ENCODE results near the gene WWTR1. TPM values are rescaled to one million over a fixed set of nuclear protein-coding genes. Genes with fewer than 3 reads are reported as not detected.

The WWTR1 gene
- total RNA-seq, 2 donors from 2014 or later, result 6.8 to 35.8 TPM

DNA sequence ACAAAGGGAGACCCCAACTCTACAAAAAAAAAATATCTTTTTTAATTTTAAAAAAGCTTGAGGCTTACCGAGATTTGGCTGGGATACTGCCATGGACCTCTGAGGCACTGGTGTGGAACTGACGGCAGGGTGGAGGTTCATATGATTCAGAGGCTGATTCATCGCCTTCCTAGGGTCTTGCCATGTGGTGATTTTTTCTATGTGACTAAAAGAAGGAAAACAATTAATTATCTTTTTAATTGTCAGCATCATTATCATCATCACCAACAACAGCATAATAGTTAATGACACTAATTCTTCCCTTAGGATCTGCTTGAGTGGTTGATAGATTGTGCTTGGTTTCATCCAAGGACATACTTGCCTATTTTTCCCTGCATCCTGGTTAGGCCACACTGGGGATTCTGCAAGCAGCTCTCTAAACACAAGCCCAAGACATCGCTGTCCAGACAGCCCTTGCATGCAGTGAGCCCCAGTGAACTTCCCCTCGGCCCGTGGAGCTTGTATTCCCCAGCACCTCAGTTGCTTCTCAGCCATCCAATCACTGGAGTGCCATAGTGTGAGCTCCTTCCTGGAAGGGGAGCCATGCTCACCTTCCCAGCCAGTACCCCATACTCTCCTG, 84.9 kb downstream of the WWTR1 start:
- Histone ChIP-seq H3K9ac (ENCODE audit: low read depth in 2 of 2, low read length in 2 of 2) (no peak overlapping the region), H3K4me1 (no peaks in the 10 kb centered on the region), H3K27ac (no peak overlapping the region), H3K36me3 (no peaks in the 10 kb centered on the region), H3K27me3 (no peaks in the 10 kb centered on the region), H3K4me3 (no peak overlapping the region), H3K9me3 (no peaks in the 10 kb centered on the region)
- intact Hi-C loops (cut with DNase I), result no loop called here
- TF ChIP-seq, protein P1, sequence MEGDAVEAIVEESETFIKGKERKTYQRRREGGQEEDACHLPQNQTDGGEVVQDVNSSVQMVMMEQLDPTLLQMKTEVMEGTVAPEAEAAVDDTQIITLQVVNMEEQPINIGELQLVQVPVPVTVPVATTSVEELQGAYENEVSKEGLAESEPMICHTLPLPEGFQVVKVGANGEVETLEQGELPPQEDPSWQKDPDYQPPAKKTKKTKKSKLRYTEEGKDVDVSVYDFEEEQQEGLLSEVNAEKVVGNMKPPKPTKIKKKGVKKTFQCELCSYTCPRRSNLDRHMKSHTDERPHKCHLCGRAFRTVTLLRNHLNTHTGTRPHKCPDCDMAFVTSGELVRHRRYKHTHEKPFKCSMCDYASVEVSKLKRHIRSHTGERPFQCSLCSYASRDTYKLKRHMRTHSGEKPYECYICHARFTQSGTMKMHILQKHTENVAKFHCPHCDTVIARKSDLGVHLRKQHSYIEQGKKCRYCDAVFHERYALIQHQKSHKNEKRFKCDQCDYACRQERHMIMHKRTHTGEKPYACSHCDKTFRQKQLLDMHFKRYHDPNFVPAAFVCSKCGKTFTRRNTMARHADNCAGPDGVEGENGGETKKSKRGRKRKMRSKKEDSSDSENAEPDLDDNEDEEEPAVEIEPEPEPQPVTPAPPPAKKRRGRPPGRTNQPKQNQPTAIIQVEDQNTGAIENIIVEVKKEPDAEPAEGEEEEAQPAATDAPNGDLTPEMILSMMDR (IDR thresholded peaks at IDR 0.05), result no peak
- DNase-seq, result no peak

DNA sequence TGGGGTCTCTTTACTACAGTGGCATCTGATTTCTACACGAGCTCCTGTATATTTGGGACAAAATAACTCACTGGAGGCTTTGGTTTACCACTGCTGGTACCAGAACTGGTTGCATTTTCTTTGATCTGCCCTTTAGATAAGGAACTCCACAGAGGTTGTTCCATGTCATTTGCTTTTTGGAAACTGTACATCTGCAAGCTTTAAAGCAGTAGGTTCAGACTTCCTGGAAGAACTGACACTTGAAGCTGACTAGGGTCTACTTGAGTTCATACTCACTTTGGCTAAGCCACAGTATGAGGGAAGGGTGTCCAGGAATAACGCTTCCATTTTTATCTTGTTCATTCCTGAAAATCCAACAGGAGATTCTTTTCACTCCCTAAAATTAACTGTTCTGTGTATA, 86.4 kb downstream of the WWTR1 start:
- no peak for DNase-seq
- Histone ChIP-seq H3K9ac (ENCODE audit: low read depth in 2 of 2, low read length in 2 of 2) (no peak overlapping the region), H3K27me3 (no peaks in the 10 kb centered on the region), H3K4me1 (no peaks in the 10 kb centered on the region), H3K9me3 (no peaks in the 10 kb centered on the region), H3K27ac (no peak overlapping the region), H3K36me3 (no peaks in the 10 kb centered on the region), H3K4me3 (no peak overlapping the region)
- TF ChIP-seq, protein P1 (IDR thresholded peaks at IDR 0.05), result no peak
- intact Hi-C loops (cut with DNase I), result loop anchor here (2.0 kb wide), 1 partner anchor 147 kb away; no protein-coding TSS in a partner anchor

DNA sequence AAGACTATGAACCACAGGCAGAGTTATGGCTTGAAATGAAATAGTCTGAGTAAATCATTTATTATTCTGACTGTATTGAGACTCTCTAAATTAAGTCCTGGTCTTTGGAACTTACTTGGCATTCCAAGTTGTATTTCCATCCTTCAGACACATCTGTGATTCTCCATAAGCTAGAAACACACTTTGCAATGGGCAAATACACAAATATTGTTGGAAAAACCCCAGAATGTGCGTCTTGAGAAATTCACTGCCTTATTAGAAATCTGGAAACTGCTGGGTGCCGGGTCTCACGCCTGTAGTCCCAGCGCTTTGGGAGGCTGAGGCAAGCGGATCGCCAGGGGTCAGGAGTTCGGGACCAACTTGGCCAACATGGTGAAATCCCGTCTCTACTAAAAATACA, 87.8 kb downstream of the WWTR1 start:
- intact Hi-C loops (cut with DNase I), result loop anchor here (2.0 kb wide), 1 partner anchor 149 kb away; no protein-coding TSS in a partner anchor
- Histone ChIP-seq H3K9ac (ENCODE audit: low read depth in 2 of 2, low read length in 2 of 2) (no peak overlapping the region), H3K4me3 (no peak overlapping the region), H3K27me3 (no peaks in the 10 kb centered on the region), H3K9me3 (no peaks in the 10 kb centered on the region), H3K27ac (no peak overlapping the region), H3K4me1 (no peaks in the 10 kb centered on the region), H3K36me3 (no peaks in the 10 kb centered on the region)
- DNase-seq, result no peak
- TF ChIP-seq, protein P1 (IDR thresholded peaks at IDR 0.05), result no peak

DNA sequence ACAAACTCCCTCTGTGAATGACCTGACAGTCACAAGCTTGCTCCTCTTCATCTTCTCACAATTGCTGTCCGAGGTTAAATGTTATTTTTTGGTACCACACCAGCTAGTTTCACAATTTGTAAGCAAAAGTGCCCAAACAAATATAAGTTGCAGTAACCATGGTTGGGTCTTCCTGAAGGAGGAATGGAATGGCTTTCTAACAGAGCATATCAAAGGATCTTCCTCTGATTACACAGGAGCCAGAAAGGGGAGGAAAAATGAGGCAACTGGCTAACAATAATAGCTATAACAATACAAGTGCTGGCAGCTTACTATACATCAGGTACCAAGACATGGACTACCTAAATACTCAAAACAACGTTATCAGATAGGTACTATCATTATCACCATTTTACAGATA, 90.4 kb downstream of the WWTR1 start:
- intact Hi-C loops (cut with DNase I), result no loop called here
- no peaks in the 10 kb centered on the region for H3K4me1 ChIP-seq
- H3K9me3 ChIP-seq, result no peaks in the 10 kb centered on the region

DNA sequence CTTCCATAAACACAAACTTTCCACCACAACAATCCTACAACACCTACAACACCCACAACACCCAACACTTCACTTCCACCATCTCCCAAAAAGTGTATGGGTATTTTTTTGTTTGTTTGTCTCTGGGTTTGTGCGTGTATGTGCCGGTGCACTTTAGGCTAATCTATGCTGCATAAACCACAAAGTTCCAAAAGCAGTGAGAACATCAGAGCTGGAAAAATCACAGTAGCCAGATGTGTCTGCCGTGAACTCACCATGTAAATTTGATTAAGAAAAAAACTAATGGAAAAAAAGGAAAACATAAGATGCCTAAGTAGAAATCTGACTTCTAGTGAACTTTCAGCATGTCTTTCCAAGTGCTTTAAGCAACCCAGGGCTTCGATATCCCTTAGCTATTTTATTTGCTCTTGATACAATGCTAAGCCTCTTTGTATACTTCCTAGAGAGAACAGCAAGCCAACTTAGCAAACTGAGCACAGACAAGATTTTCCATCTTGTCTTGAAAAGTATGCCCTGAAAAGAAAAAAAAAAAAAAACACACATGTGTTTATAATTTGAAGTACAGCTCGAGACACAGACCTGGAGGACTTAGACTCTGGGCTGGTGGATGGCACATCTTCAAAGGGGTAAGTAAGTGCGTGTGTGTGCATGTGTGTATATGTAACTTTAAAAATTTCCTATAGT, 91.4 kb downstream of the WWTR1 start:
- no peak overlapping the region for H3K4me3 ChIP-seq
- DNase-seq, result no peak
- H3K27me3 ChIP-seq, result no peaks in the 10 kb centered on the region
- intact Hi-C loops (cut with DNase I), result no loop called here
- H3K9me3 ChIP-seq, result no peaks in the 10 kb centered on the region
- no peaks in the 10 kb centered on the region for H3K4me1 ChIP-seq
- H3K9ac ChIP-seq (ENCODE audit: low read depth in 2 of 2, low read length in 2 of 2), result no peak overlapping the region
- TF ChIP-seq, protein P1 (IDR thresholded peaks at IDR 0.05), result no peak
- H3K27ac ChIP-seq, result no peak overlapping the region
- no peaks in the 10 kb centered on the region for H3K36me3 ChIP-seq

More for the DNA sequence above, 90.4 kb downstream of the WWTR1 start:
- DNase-seq, result no peak
- TF ChIP-seq, protein P1 (IDR thresholded peaks at IDR 0.05), result no peak
- Histone ChIP-seq H3K36me3 (no peaks in the 10 kb centered on the region), H3K27me3 (no peaks in the 10 kb centered on the region), H3K9ac (ENCODE audit: low read depth in 2 of 2, low read length in 2 of 2) (no peak overlapping the region), H3K27ac (no peak overlapping the region), H3K4me3 (no peak overlapping the region)

All from colonic mucosa (tissue), 4 donors.